SK-N-SH (cell line): ENCODE results near the gene KSR2. TPM values are rescaled to one million over a fixed set of nuclear protein-coding genes. Genes with fewer than 3 reads are reported as not detected.

Experiments used
- CTCF ChIA-PET: fragments of 300-600, 350-600 bp; formaldehyde crosslinking; extraction: SDS; loops from one replicate; lab custom pipeline; 2021; lab: Yijun Ruan, JAX
- POLR2A ChIA-PET: fragments of 350-600 bp; sonication (Branson Sonifier 250); formaldehyde crosslinking; extraction: SDS; loops from one replicate; lab custom pipeline; 2020; ENCODE audit warnings: antibody characterized with exemption, inconsistent platforms; lab: Yijun Ruan, JAX
- DNase-seq: peaks from one replicate; pipeline ENCODE4 v3.0.0; 2012
- H2AFZ ChIP-seq: fragments of 200-600 bp; sonication (generic); 2 replicates; pipeline ENCODE4 v1.8.1; 2016; ENCODE audit warnings: antibody characterized with exemption, mild to moderate bottlenecking, low read depth
- H3F3A ChIP-seq: fragments of 200-600 bp; sonication (generic); replicated peaks from 2 replicates; pipeline ENCODE3; 2016; ENCODE audit warnings: antibody characterized with exemption, mild to moderate bottlenecking; ENCODE audit not compliant: insufficient read depth
- H3K27ac ChIP-seq, 2 experiments: fragments of 200-500 bp in 1 of 2; fragments of 200-600 bp in 1 of 2; sonication (Bioruptor generic) in 1 of 2; sonication (generic), shearing (Covaris generic) in 1 of 2; 2 replicates each; pipeline versions ENCODE4 v1.5.1 to v1.6.1; 2014 to 2016; ENCODE audit warnings: low read depth in 2 of 2, inconsistent platforms in 1 of 2, low read length in 1 of 2, mild to moderate bottlenecking in 1 of 2, mixed read lengths in 1 of 2
- H3K27me3 ChIP-seq: fragments of 200-600 bp; sonication (generic), shearing (Covaris generic); 2 replicates; pipeline ENCODE4 v1.6.1; 2016; ENCODE audit warnings: mixed run types; ENCODE audit not compliant: insufficient read depth
- H3K36me3 ChIP-seq, 2 experiments: fragments of 200-500 bp in 1 of 2; fragments of 200-600 bp in 1 of 2; sonication (Bioruptor generic) in 1 of 2; sonication (generic) in 1 of 2; replicated peaks in 1 of 2; 2 replicates each; pipeline versions ENCODE3 to v1.5.1; 2014 to 2016; ENCODE audit warnings: low read length in 1 of 2, mild to moderate bottlenecking in 1 of 2; ENCODE audit not compliant: insufficient read depth in 2 of 2, control insufficient read depth in 1 of 2
- H3K4me1 ChIP-seq, 2 experiments: fragments of 200-500 bp in 1 of 2; fragments of 200-600 bp in 1 of 2; sonication (Bioruptor generic) in 1 of 2; sonication (generic), shearing (Covaris generic) in 1 of 2; 2 replicates each; pipeline versions ENCODE4 v1.5.1 to v1.6.1; 2014 to 2016; ENCODE audit warnings: low read depth in 1 of 2, low read length in 1 of 2, mixed run types in 1 of 2; ENCODE audit not compliant: insufficient read depth in 2 of 2, control insufficient read depth in 1 of 2
- H3K4me2 ChIP-seq: fragments of 200-600 bp; sonication (generic), shearing (Covaris generic); 2 replicates; pipeline ENCODE4 v1.6.1; 2017; ENCODE audit warnings: mixed run types
- H3K4me3 ChIP-seq, 2 experiments: fragments of 200-500 bp in 1 of 2; fragments of 200-600 bp in 1 of 2; sonication (Bioruptor generic) in 1 of 2; sonication (generic), shearing (Covaris generic) in 1 of 2; 2 replicates each; pipeline versions ENCODE4 v1.5.1 to v1.8.1; 2014 to 2016; ENCODE audit warnings: low read depth in 2 of 2, inconsistent platforms in 1 of 2, low read length in 1 of 2, mild to moderate bottlenecking in 1 of 2, mixed read lengths in 1 of 2, moderate library complexity in 1 of 2
- H3K79me2 ChIP-seq: fragments of 200-600 bp; sonication (generic); 2 replicates; pipeline ENCODE4 v1.8.1; 2017; ENCODE audit warnings: mild to moderate bottlenecking; ENCODE audit not compliant: insufficient read depth
- H3K9ac ChIP-seq: fragments of 200-600 bp; sonication (generic); 2 replicates; pipeline ENCODE4 v1.6.1; 2017; ENCODE audit warnings: mixed run types
- H3K9me2 ChIP-seq: fragments of 200-600 bp; sonication (generic); 2 replicates; pipeline ENCODE4 v1.6.1; 2017; ENCODE audit warnings: mixed run types
- H3K9me3 ChIP-seq: fragments of 200-600 bp; sonication (generic); 2 replicates; pipeline ENCODE4 v1.6.1; 2017; ENCODE audit warnings: mixed run types, mild to moderate bottlenecking, moderate library complexity
- H4K20me1 ChIP-seq: fragments of 200-600 bp; sonication (generic); 2 replicates; pipeline ENCODE4 v1.6.1; 2017; ENCODE audit warnings: mild to moderate bottlenecking, mixed run types; ENCODE audit not compliant: insufficient read depth
- CHD2 ChIP-seq: fragments of 150-350 bp; IDR thresholded peaks from 2 replicates; pipeline ENCODE4 v1.6.1; 2018; ENCODE audit warnings: low read length; ENCODE audit not compliant: partially characterized antibody
- ELF1 ChIP-seq: IDR thresholded peaks from 2 replicates; pipeline ENCODE4 v1.4.0; 2012
- EZH2phosphoT487 ChIP-seq: fragments of 200-600 bp; sonication (generic); IDR thresholded peaks from 2 replicates; pipeline ENCODE4 v1.6.1; 2017; ENCODE audit warnings: low read depth, mixed run types, mild to moderate bottlenecking, antibody characterized with exemption, moderate library complexity, borderline replicate concordance
- FOSL2 ChIP-seq: IDR thresholded peaks from 2 replicates; pipeline ENCODE4 v1.4.0; 2012; ENCODE audit warnings: low read depth, mild to moderate bottlenecking, moderate library complexity, borderline replicate concordance
- GABPA ChIP-seq: IDR thresholded peaks from 2 replicates; pipeline ENCODE4 v1.4.0; 2012; ENCODE audit warnings: low read depth, mild to moderate bottlenecking
- GATA2 ChIP-seq: sonication (generic); formaldehyde crosslinking; IDR thresholded peaks from 2 replicates; pipeline ENCODE4 v1.5.0; 2020; ENCODE audit warnings: mild to moderate bottlenecking, missing genetic modification reagents
- JUND ChIP-seq: IDR thresholded peaks from 2 replicates; pipeline ENCODE4 v1.4.0; 2012
- MEF2A ChIP-seq: IDR thresholded peaks from 2 replicates; pipeline ENCODE4 v1.4.0; 2012; ENCODE audit warnings: low read depth, borderline replicate concordance
- NFIC ChIP-seq: IDR thresholded peaks from 2 replicates; pipeline ENCODE4 v1.4.0; 2012; ENCODE audit warnings: borderline replicate concordance
- NRF1 ChIP-seq: IDR thresholded peaks from 2 replicates; pipeline ENCODE4 v1.6.1; 2012; ENCODE audit warnings: low read depth, mild to moderate bottlenecking, low read length
- RCOR1 ChIP-seq: fragments of 150-350 bp; IDR thresholded peaks from 2 replicates; pipeline ENCODE4 v1.6.1; 2017; ENCODE audit warnings: antibody characterized with exemption, low read length
- SIN3A ChIP-seq: IDR thresholded peaks from 2 replicates; pipeline ENCODE4 v1.6.1; 2012; ENCODE audit warnings: low read depth, mild to moderate bottlenecking, low read length, moderate library complexity, borderline replicate concordance
- TEAD4 ChIP-seq: IDR thresholded peaks from 2 replicates; pipeline ENCODE4 v1.4.0; 2012; ENCODE audit warnings: mild to moderate bottlenecking, borderline replicate concordance; ENCODE audit not compliant: insufficient read depth
- YY1 ChIP-seq: IDR thresholded peaks from 2 replicates; pipeline ENCODE4 v1.4.0; 2012; ENCODE audit warnings: low read depth, mild to moderate bottlenecking
- WGBS: methylation state at CpG from one replicate; pipeline ENCODE4 v1.1.6; 2017; ENCODE audit warnings: low lambda C conversion rate; 5-methylcytosine and 5-hydroxymethylcytosine counted together
- polyA plus RNA-seq, 3 experiments: library from polyadenylated mRNA; depleted of rRNA; stranded (reverse); fragments of >200 nt; gene quantifications; 2 replicates each; pipeline ENCODE4 v1.2.3, GENCODE V29; 2012
- TF ChIP-seq, protein P1 (sequence below): fragments of 200-600 bp; sonication (generic); IDR thresholded peaks from 2 replicates; pipeline ENCODE4 v1.6.1; 2017; ENCODE audit warnings: antibody characterized with exemption, mild to moderate bottlenecking, moderate library complexity
- TF ChIP-seq, protein P2 (sequence below): IDR thresholded peaks from 2 replicates; pipeline ENCODE4 v1.4.0; 2012; ENCODE audit warnings: low read depth
- TF ChIP-seq, protein P3 (sequence below): fragments of 150-350 bp; IDR thresholded peaks from 2 replicates; pipeline ENCODE4 v1.6.1; 2016; ENCODE audit warnings: mild to moderate bottlenecking, low read depth, low read length
- TF ChIP-seq, protein P4 (sequence below): IDR thresholded peaks from 2 replicates; pipeline ENCODE4 v1.4.0; 2012; ENCODE audit warnings: low read depth, borderline replicate concordance
- TF ChIP-seq, protein P5 (sequence below): IDR thresholded peaks from 2 replicates; pipeline ENCODE4 v1.4.0; 2012; ENCODE audit warnings: low read depth, borderline replicate concordance

Gene KSR2
- polyA plus RNA-seq, 1 of the 3 experiments (the other 2 are of a cell fraction), result 0.12 TPM

DNA sequence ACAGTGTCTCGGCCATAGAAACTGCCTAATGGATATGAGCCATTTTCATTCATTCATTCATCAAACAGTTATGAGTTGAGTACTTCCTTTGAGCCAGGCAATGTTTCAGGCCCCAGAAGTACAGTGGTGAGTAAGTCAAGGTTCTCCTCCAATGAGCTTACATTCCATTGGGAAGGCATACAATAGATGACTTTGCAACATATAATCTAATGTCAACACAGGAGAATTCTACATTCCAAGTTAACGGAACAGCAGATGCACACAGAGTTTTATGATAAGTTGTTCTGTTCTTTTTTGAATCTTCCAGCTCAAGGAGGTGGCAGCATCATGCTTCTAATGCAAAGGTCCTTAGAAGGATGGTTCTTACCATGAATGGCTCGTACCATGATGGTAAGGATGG is 44.5 kb upstream of the KSR2 start:
- ChIA-PET POLR2A (no interaction called here), CTCF (no interaction called here)
- Histone ChIP-seq H3K27me3 (no peaks in the 10 kb centered on the region), H3K4me3 (no peak overlapping the region), H2AFZ (no peak overlapping the region), H3K36me3 (no peaks in the 10 kb centered on the region), H3K4me2 (no peak overlapping the region), H3K9me2 (no peaks in the 10 kb centered on the region), H3K4me1 (peaks cover 0 to 10% of the 10 kb centered on the region in 2 experiments; a peak in 3 of 4 replicates), H3K9ac (no peak overlapping the region), H4K20me1 (no peaks in the 10 kb centered on the region), H3K9me3 (no peaks in the 10 kb centered on the region), H3K79me2 (peaks cover 17% of the 10 kb centered on the region), H3F3A (no peaks in the 10 kb centered on the region), H3K27ac (no peak overlapping the region)
- DNase-seq, result no peak
- 68% methylated on average over 3 of the region's 3 CpGs for WGBS
- TF ChIP-seq RCOR1, result no peak
- TF ChIP-seq, protein P1, sequence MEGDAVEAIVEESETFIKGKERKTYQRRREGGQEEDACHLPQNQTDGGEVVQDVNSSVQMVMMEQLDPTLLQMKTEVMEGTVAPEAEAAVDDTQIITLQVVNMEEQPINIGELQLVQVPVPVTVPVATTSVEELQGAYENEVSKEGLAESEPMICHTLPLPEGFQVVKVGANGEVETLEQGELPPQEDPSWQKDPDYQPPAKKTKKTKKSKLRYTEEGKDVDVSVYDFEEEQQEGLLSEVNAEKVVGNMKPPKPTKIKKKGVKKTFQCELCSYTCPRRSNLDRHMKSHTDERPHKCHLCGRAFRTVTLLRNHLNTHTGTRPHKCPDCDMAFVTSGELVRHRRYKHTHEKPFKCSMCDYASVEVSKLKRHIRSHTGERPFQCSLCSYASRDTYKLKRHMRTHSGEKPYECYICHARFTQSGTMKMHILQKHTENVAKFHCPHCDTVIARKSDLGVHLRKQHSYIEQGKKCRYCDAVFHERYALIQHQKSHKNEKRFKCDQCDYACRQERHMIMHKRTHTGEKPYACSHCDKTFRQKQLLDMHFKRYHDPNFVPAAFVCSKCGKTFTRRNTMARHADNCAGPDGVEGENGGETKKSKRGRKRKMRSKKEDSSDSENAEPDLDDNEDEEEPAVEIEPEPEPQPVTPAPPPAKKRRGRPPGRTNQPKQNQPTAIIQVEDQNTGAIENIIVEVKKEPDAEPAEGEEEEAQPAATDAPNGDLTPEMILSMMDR, result no peak
- no peak for TF ChIP-seq NRF1
- no peak for TF ChIP-seq FOSL2
- TF ChIP-seq, protein P2, sequence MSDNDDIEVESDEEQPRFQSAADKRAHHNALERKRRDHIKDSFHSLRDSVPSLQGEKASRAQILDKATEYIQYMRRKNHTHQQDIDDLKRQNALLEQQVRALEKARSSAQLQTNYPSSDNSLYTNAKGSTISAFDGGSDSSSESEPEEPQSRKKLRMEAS, result no peak

DNA sequence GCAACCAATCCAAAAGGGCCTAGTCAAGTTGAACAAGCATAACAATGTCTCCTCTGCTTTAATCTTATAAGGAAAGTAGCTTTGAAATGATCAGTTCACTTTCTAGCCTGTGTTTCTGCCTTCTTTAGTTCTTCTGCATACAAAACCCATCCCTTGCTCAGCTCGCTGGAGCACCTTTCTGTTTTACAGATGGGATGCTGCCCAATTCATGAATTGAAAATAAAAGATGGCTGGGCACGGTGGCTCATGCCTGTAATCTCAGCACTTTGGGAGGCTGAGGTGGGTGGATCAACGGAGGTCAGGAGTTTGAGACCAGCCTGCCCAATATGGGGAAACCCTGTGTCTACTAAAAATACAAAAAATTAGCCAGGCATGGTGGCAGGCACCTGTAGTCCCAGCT is 43.2 kb upstream of the KSR2 start:
- Histone ChIP-seq H3K4me3 (no peak overlapping the region), H2AFZ (no peak overlapping the region), H3F3A (no peaks in the 10 kb centered on the region), H3K4me2 (no peak overlapping the region), H3K27me3 (no peaks in the 10 kb centered on the region), H3K27ac (no peak overlapping the region), H3K9ac (no peak overlapping the region), H3K36me3 (no peaks in the 10 kb centered on the region), H3K79me2 (peaks cover 4% of the 10 kb centered on the region), H3K9me2 (no peaks in the 10 kb centered on the region), H3K4me1 (peaks cover 0 to 4% of the 10 kb centered on the region in 2 experiments; a peak in 2 of 4 replicates), H3K9me3 (no peaks in the 10 kb centered on the region), H4K20me1 (no peaks in the 10 kb centered on the region)
- POLR2A ChIA-PET, result no interaction called here
- CTCF ChIA-PET, result no interaction called here
- no peak for DNase-seq
- TF ChIP-seq, protein P3, sequence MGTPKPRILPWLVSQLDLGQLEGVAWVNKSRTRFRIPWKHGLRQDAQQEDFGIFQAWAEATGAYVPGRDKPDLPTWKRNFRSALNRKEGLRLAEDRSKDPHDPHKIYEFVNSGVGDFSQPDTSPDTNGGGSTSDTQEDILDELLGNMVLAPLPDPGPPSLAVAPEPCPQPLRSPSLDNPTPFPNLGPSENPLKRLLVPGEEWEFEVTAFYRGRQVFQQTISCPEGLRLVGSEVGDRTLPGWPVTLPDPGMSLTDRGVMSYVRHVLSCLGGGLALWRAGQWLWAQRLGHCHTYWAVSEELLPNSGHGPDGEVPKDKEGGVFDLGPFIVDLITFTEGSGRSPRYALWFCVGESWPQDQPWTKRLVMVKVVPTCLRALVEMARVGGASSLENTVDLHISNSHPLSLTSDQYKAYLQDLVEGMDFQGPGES, result no peak
- TF ChIP-seq SIN3A, result no peak
- TF ChIP-seq CHD2, result no peak
- no peak for TF ChIP-seq MEF2A
- TF ChIP-seq, protein P1, result no peak
- no peak for TF ChIP-seq JUND
- TF ChIP-seq NFIC, result no peak
- TF ChIP-seq YY1, result no peak
- TF ChIP-seq GABPA, result no peak
- TF ChIP-seq, protein P4, sequence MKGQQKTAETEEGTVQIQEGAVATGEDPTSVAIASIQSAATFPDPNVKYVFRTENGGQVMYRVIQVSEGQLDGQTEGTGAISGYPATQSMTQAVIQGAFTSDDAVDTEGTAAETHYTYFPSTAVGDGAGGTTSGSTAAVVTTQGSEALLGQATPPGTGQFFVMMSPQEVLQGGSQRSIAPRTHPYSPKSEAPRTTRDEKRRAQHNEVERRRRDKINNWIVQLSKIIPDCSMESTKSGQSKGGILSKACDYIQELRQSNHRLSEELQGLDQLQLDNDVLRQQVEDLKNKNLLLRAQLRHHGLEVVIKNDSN, result no peak
- TF ChIP-seq, protein P5, sequence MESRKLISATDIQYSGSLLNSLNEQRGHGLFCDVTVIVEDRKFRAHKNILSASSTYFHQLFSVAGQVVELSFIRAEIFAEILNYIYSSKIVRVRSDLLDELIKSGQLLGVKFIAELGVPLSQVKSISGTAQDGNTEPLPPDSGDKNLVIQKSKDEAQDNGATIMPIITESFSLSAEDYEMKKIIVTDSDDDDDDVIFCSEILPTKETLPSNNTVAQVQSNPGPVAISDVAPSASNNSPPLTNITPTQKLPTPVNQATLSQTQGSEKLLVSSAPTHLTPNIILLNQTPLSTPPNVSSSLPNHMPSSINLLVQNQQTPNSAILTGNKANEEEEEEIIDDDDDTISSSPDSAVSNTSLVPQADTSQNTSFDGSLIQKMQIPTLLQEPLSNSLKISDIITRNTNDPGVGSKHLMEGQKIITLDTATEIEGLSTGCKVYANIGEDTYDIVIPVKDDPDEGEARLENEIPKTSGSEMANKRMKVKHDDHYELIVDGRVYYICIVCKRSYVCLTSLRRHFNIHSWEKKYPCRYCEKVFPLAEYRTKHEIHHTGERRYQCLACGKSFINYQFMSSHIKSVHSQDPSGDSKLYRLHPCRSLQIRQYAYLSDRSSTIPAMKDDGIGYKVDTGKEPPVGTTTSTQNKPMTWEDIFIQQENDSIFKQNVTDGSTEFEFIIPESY, result no peak
- TF ChIP-seq GATA2 (CRISPR knock-in tag), result no peak
- no peak for TF ChIP-seq TEAD4
- TF ChIP-seq, protein P2, result no peak
- TF ChIP-seq ELF1, result no peak
- no peak for TF ChIP-seq NRF1
- TF ChIP-seq EZH2phosphoT487, result no peak
- WGBS, result 63% methylated on average over 3 of the region's 3 CpGs
